ENCODE measurements around the gene ACAP2. TPM values are rescaled to one million over a fixed set of nuclear protein-coding genes. Genes with fewer than 3 reads are reported as not detected.

Gene ACAP2
- polyA plus RNA-seq, 2 of the 4 experiments (the other 2 are of a cell fraction): 7.8 to 26.0 TPM

DNA sequence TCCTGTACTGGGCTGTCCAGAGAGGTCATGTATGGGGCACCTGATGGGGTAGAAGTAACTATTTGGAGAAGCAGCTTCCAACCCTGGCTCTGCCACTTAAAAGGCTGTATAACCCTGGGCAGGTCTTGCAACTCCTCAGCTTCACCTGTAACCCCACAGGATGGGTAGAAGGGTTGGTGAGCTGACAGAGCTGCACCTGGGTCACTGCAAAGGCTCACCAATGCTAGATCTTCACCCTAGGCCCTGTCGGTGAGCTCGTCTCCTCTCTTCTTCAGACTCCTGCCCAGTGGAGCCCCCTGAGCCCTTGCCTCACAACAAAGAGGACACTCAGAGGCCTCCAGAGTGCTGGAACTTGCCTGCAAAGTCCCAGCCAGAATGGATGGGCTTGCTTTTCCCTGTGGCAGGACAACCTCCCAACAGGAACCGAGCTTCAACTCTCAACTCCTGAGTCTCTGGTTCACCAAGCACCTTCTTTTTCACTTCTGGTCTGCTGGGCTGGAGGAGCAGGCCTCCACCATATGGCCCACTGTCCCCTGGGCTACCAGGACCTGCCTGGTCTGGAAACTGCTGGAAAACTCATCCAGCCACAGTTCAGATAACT is 217.7 kb downstream of the ACAP2 start:
- DNase-seq (ENCODE audit: low read depth in 1 of 2, low spot score in 1 of 2): no peak
- no peak for FAIRE-seq
- ChIA-PET CTCF (interaction anchor here (1.6 kb wide), 1 partner anchor 543 kb away, joined by 3 read pairs; no protein-coding TSS in a partner anchor), POLR2A (no interaction called here)
- H3K9me3 ChIP-seq: no peaks in the 10 kb centered on the region
- no peak overlapping the region for H3K27ac ChIP-seq
- WGBS (ENCODE audit: missing lambda C conversion rate): 100% methylated on average over 3 of the region's 3 CpGs
- no peaks in the 10 kb centered on the region for H3K4me1 ChIP-seq
- no peak for ATAC-seq
- H3K4me2 ChIP-seq: no peak overlapping the region
- no peak for TF ChIP-seq JUN (IDR thresholded peaks at IDR 0.05)
- no peak for TF ChIP-seq NR3C1 (IDR thresholded peaks at IDR 0.05)
- TF ChIP-seq, protein P1, sequence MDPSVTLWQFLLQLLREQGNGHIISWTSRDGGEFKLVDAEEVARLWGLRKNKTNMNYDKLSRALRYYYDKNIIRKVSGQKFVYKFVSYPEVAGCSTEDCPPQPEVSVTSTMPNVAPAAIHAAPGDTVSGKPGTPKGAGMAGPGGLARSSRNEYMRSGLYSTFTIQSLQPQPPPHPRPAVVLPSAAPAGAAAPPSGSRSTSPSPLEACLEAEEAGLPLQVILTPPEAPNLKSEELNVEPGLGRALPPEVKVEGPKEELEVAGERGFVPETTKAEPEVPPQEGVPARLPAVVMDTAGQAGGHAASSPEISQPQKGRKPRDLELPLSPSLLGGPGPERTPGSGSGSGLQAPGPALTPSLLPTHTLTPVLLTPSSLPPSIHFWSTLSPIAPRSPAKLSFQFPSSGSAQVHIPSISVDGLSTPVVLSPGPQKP (IDR thresholded peaks at IDR 0.05; ENCODE audit: low read depth, low read length): no peak
- TF ChIP-seq POLR2AphosphoS2 (conservative IDR thresholded peaks at IDR 0.05; ENCODE audit: low read length): no peak
- no peak overlapping the region for H3K4me3 ChIP-seq

Small RNA genes lying within 50 kb of the gene (small RNA-seq; reads per million reads assigned to genes)
- 0 reads per million in 6 experiments for gene RF00019

Other genes starting within 250 kb of the ACAP2 start
- 11.5 and 12.0 TPM in 2 replicates for gene XXYLT1, start 171.9 kb downstream of the ACAP2 start, polyA plus RNA-seq (2011; rRNA removed)
- gene XXYLT1, start 171.9 kb downstream of the ACAP2 start, polyA plus RNA-seq (2017; fragmentation: RNase III; extraction: RNeasy Plus Mini Kit Qiagen cat#74134 plus additional on column Dnase treatment): 9.7 to 11.9 TPM (median 11.1 TPM) in 3 replicates
- 44.0 and 47.3 TPM in 2 replicates for gene PPP1R2, start 100.3 kb upstream of the ACAP2 start, polyA plus RNA-seq (2011; rRNA removed)
- gene PPP1R2, start 100.3 kb upstream of the ACAP2 start, polyA plus RNA-seq (2017; fragmentation: RNase III; extraction: RNeasy Plus Mini Kit Qiagen cat#74134 plus additional on column Dnase treatment): 13.4 to 14.8 TPM (median 13.9 TPM) in 3 replicates
- 2.8 and 3.1 TPM in 2 replicates for gene APOD, start 140.9 kb upstream of the ACAP2 start, polyA plus RNA-seq (2011; rRNA removed)
- 0.15 to 0.36 TPM (median 0.28 TPM) in 3 replicates for gene APOD, start 140.9 kb upstream of the ACAP2 start, polyA plus RNA-seq (2017; fragmentation: RNase III; extraction: RNeasy Plus Mini Kit Qiagen cat#74134 plus additional on column Dnase treatment)

All from A549 (cell line).